Smooth muscle cell (in vitro differentiated cells): Measurements from ENCODE around the gene EPHB4. TPM values are rescaled to one million over a fixed set of nuclear protein-coding genes. Genes with fewer than 3 reads are reported as not detected.

Experiments used
- DNase-seq: peaks from one replicate; lab custom pipeline; 2025; ENCODE audit not compliant: unreplicated experiment; lab: John Stamatoyannopoulos, UW
- H2AFZ ChIP-seq: fragments of 200-600 bp; sonication (generic); 2 replicates; pipeline ENCODE4 v1.6.0; 2016; ENCODE audit warnings: antibody characterized with exemption, low read depth, mild to moderate bottlenecking
- H3F3A ChIP-seq: fragments of 200-600 bp; sonication (generic); 2 replicates; pipeline ENCODE4 v1.6.0; 2017; ENCODE audit warnings: antibody characterized with exemption, low read depth
- H3K27ac ChIP-seq: fragments of 200-600 bp; sonication (generic); 2 replicates; pipeline ENCODE4 v1.5.1; 2016; ENCODE audit warnings: low read depth, mild to moderate bottlenecking
- H3K27me3 ChIP-seq: fragments of 200-600 bp; sonication (generic); 2 replicates; pipeline ENCODE4 v1.6.1; 2016; ENCODE audit warnings: low read depth, mild to moderate bottlenecking
- H3K36me3 ChIP-seq: fragments of 200-600 bp; sonication (generic); 2 replicates; pipeline ENCODE4 v1.5.1; 2016; ENCODE audit warnings: low read depth
- H3K4me1 ChIP-seq: fragments of 200-600 bp; sonication (generic); 2 replicates; pipeline ENCODE4 v1.5.1; 2016; ENCODE audit warnings: low read depth
- H3K4me2 ChIP-seq: fragments of 200-600 bp; sonication (generic); 2 replicates; pipeline ENCODE4 v1.6.0; 2016; ENCODE audit warnings: mild to moderate bottlenecking
- H3K4me3 ChIP-seq: fragments of 200-600 bp; sonication (generic); 2 replicates; pipeline ENCODE4 v1.5.1; 2016; ENCODE audit warnings: mild to moderate bottlenecking
- H3K79me2 ChIP-seq: fragments of 200-600 bp; sonication (generic); 2 replicates; pipeline ENCODE4 v1.6.0; 2016; ENCODE audit warnings: low read depth, mild to moderate bottlenecking
- H3K9ac ChIP-seq: fragments of 200-600 bp; sonication (generic); 2 replicates; pipeline ENCODE4 v1.6.0; 2016; ENCODE audit warnings: low read depth
- H3K9me3 ChIP-seq: fragments of 200-600 bp; sonication (generic); replicated peaks from 2 replicates; pipeline ENCODE4 v1.5.1; 2016; ENCODE audit warnings: low read depth
- H4K20me1 ChIP-seq: fragments of 200-600 bp; sonication (generic); 2 replicates; pipeline ENCODE4 v1.6.0; 2016; ENCODE audit warnings: low read depth
- WGBS: methylation state at CpG from one replicate; pipeline ENCODE4 v1.1.7; 2016; ENCODE audit warnings: low lambda C conversion rate; 5-methylcytosine and 5-hydroxymethylcytosine counted together
- polyA plus RNA-seq: library from polyadenylated mRNA; unstranded; fragments of >200 nt; fragmentation: Nextera tagmentation; extraction: Ambion mirVana; gene quantifications from 2 replicates; pipeline ENCODE4 v1.2.1, GENCODE V29; 2016
- total RNA-seq: library from RNA; depleted of rRNA; stranded (reverse); fragments of >200 nt; gene quantifications from 2 replicates; pipeline ENCODE4 v1.2.3, GENCODE V29; 2014
- TF ChIP-seq, protein P1 (sequence below): fragments of 200-600 bp; sonication (generic); IDR thresholded peaks from 2 replicates; pipeline ENCODE4 v1.5.1; 2017; ENCODE audit warnings: borderline replicate concordance, mild to moderate bottlenecking, antibody characterized with exemption; ENCODE audit not compliant: insufficient read depth, poor library complexity, severe bottlenecking

EPHB4 gene
- total and polyA plus RNA-seq, 2 experiments from 2014 or later: 49.4 to 50.5 TPM

DNA sequence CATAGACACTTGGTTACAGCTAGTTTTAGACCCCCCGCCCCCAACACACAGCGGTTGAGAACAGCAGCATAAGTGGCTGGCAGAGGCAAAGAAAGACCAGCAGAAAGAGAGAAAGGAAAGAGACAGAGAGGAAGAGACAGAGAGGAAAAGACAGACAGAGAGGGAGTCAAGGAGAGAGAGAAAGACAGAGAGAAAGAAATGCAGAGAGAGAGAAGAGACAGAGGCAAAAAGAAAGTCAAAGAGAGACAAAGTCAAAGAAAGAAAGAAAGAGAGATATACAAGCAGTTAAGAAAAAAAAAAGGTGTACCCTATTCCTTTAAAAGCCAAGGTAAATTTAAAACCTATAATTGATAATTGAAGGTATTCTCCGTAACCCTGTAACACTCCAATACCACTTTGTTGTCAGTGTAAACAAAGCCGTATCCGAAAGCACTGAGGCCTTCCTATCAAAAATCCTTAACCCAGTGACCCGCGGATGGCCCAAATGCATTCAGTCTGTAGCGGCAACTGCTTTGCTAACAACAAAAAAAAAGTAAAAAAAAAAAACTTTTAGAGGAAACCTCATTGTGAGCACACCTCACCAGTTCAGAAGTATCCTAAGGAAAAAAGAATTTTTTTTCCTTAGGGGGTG, 13.3 kb upstream of the EPHB4 start:
- Histone ChIP-seq H3K27me3 (no peaks in the 10 kb centered on the region), H2AFZ (peak overlapping the region; percentile 62), H3K27ac (no peak overlapping the region), H4K20me1 (no peaks in the 10 kb centered on the region), H3F3A (peaks cover 8% of the 10 kb centered on the region), H3K4me2 (peak overlapping the region; percentile 59), H3K9me3 (no peaks in the 10 kb centered on the region), H3K4me3 (peak overlapping the region; percentile 8), H3K9ac (no peak overlapping the region), H3K4me1 (peaks cover 30% of the 10 kb centered on the region), H3K79me2 (no peaks in the 10 kb centered on the region), H3K36me3 (no peaks in the 10 kb centered on the region)
- DNase-seq: no peak
- 51% methylated on average over 8 of the region's 8 CpGs for WGBS
- TF ChIP-seq, protein P1, sequence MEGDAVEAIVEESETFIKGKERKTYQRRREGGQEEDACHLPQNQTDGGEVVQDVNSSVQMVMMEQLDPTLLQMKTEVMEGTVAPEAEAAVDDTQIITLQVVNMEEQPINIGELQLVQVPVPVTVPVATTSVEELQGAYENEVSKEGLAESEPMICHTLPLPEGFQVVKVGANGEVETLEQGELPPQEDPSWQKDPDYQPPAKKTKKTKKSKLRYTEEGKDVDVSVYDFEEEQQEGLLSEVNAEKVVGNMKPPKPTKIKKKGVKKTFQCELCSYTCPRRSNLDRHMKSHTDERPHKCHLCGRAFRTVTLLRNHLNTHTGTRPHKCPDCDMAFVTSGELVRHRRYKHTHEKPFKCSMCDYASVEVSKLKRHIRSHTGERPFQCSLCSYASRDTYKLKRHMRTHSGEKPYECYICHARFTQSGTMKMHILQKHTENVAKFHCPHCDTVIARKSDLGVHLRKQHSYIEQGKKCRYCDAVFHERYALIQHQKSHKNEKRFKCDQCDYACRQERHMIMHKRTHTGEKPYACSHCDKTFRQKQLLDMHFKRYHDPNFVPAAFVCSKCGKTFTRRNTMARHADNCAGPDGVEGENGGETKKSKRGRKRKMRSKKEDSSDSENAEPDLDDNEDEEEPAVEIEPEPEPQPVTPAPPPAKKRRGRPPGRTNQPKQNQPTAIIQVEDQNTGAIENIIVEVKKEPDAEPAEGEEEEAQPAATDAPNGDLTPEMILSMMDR: no peak

GRCh38 chr7:100839361-100839760, 12.0 kb upstream of the EPHB4 start:
- H3K9ac ChIP-seq: no peak overlapping the region
- no peaks in the 10 kb centered on the region for H4K20me1 ChIP-seq
- H3K4me3 ChIP-seq: no peak overlapping the region
- H2AFZ ChIP-seq: no peak overlapping the region
- peaks cover 8% of the 10 kb centered on the region for H3F3A ChIP-seq
- no peaks in the 10 kb centered on the region for H3K79me2 ChIP-seq
- H3K36me3 ChIP-seq: no peaks in the 10 kb centered on the region
- no peaks in the 10 kb centered on the region for H3K27me3 ChIP-seq
- 97% methylated on average over 18 of the region's 18 CpGs for WGBS
- H3K4me2 ChIP-seq: no peak overlapping the region
- TF ChIP-seq, protein P1: no peak
- peaks cover 31% of the 10 kb centered on the region for H3K4me1 ChIP-seq
- H3K9me3 ChIP-seq: no peaks in the 10 kb centered on the region
- H3K27ac ChIP-seq: no peak overlapping the region
- DNase-seq: no peak

GRCh38 chr7:100837099-100837836, 9.9 kb upstream of the EPHB4 start:
- peak overlapping the region; percentile 80 for H3K4me2 ChIP-seq
- peak overlapping the region; percentile 83 for H3K27ac ChIP-seq
- peak overlapping the region; percentile 40 for H3K9ac ChIP-seq
- H3K36me3 ChIP-seq: no peaks in the 10 kb centered on the region
- no peaks in the 10 kb centered on the region for H3K27me3 ChIP-seq
- H3K79me2 ChIP-seq: no peaks in the 10 kb centered on the region
- H3F3A ChIP-seq: peaks cover 8% of the 10 kb centered on the region
- WGBS: 3% methylated on average over 37 of the region's 37 CpGs
- DNase-seq: peak; percentile 74
- H2AFZ ChIP-seq: peak overlapping the region; percentile 75
- peak overlapping the region; percentile 35 for H3K4me3 ChIP-seq
- H4K20me1 ChIP-seq: no peaks in the 10 kb centered on the region
- no peaks in the 10 kb centered on the region for H3K9me3 ChIP-seq
- H3K4me1 ChIP-seq: peaks cover 31% of the 10 kb centered on the region
- TF ChIP-seq, protein P1: no peak
